IMR-90 (cell line): ENCODE measurements around the gene GALNT14. TPM values are rescaled to one million over a fixed set of nuclear protein-coding genes. Genes with fewer than 3 reads are reported as not detected.

ENCODE experiments used
- ATAC-seq: fragments of 200-7000 bp; cut with Tn5 transposase; 2 replicates; pipeline ENCODE4 v1.9.1; 2020; ENCODE audit warnings: low read depth, mild to moderate bottlenecking, moderate library complexity
- BruUV-seq: library from RNA; stranded (reverse); fragments of 400-500 nt; replicated peaks from 2 replicates; lab custom pipeline; 2021; lab: Mats Ljungman, UMichigan
- CTCF ChIA-PET: fragments of 300-600 bp; formaldehyde crosslinking; extraction: SDS; loops from one replicate; lab custom pipeline; 2021; ENCODE audit warnings: antibody characterized with exemption; lab: Yijun Ruan, JAX
- POLR2A ChIA-PET: fragments of 300-600 bp; sonication (Branson Sonifier 250); formaldehyde crosslinking; loops from one replicate; lab custom pipeline; 2022; ENCODE audit warnings: antibody characterized with exemption; ENCODE audit not compliant: unreplicated experiment; lab: Charles Lee
- DNase-seq: peaks from one replicate; pipeline ENCODE4 v3.0.0; 2013
- H2AFZ ChIP-seq: replicated peaks from 2 replicates; pipeline ENCODE3; 2013; ENCODE audit warnings: low read length, mild to moderate bottlenecking; ENCODE audit not compliant: poor library complexity
- H2AK5ac ChIP-seq: 2 replicates; pipeline ENCODE4 v1.6.1; 2013; ENCODE audit warnings: low read depth, low read length, inconsistent platforms
- H2AK9ac ChIP-seq: replicated peaks from 2 replicates; pipeline ENCODE3; 2013; ENCODE audit warnings: mild to moderate bottlenecking, low read depth, low read length, moderate library complexity; ENCODE audit not compliant: poor library complexity
- H2BK120ac ChIP-seq: 2 replicates; pipeline ENCODE4 v1.6.1; 2013; ENCODE audit warnings: low read depth, low read length, inconsistent platforms
- H2BK15ac ChIP-seq: 3 replicates; pipeline ENCODE4 v1.6.1; 2013; ENCODE audit warnings: low read depth, low read length, inconsistent platforms
- H2BK20ac ChIP-seq: 2 replicates; pipeline ENCODE4 v1.6.1; 2013; ENCODE audit warnings: low read depth, mild to moderate bottlenecking, inconsistent platforms, low read length, moderate library complexity
- H2BK5ac ChIP-seq: 2 replicates; pipeline ENCODE4 v1.6.1; 2013; ENCODE audit warnings: mild to moderate bottlenecking, low read depth, low read length, inconsistent platforms; ENCODE audit not compliant: poor library complexity, severe bottlenecking
- H3K14ac ChIP-seq: replicated peaks from 2 replicates; pipeline ENCODE4 v1.6.1; 2013; ENCODE audit warnings: low read depth, low read length, inconsistent platforms
- H3K18ac ChIP-seq: 2 replicates; pipeline ENCODE4 v1.6.1; 2013; ENCODE audit warnings: low read depth, low read length, control low read depth
- H3K23ac ChIP-seq: 2 replicates; pipeline ENCODE4 v1.6.1; 2013; ENCODE audit warnings: low read depth, low read length, inconsistent platforms
- H3K27ac ChIP-seq: 2 replicates; pipeline ENCODE4 v1.5.1; 2013; ENCODE audit warnings: mild to moderate bottlenecking, control low read depth, low read length; ENCODE audit not compliant: insufficient read depth
- H3K27me3 ChIP-seq: 2 replicates; pipeline ENCODE4 v1.6.1; 2013; ENCODE audit warnings: low read length; ENCODE audit not compliant: control insufficient read depth, insufficient read depth
- H3K36me3 ChIP-seq: 2 replicates; pipeline ENCODE4 v1.6.1; 2013; ENCODE audit warnings: low read length, mixed read lengths; ENCODE audit not compliant: control insufficient read depth, insufficient read depth
- H3K4ac ChIP-seq: 2 replicates; pipeline ENCODE4 v1.6.1; 2013; ENCODE audit warnings: low read depth, low read length, inconsistent platforms
- H3K4me1 ChIP-seq: 2 replicates; pipeline ENCODE4 v1.6.1; 2013; ENCODE audit warnings: low read length, mixed read lengths; ENCODE audit not compliant: control insufficient read depth, insufficient read depth
- H3K4me2 ChIP-seq: 2 replicates; pipeline ENCODE4 v1.6.1; 2013; ENCODE audit warnings: low read depth, mild to moderate bottlenecking, control low read depth, low read length, moderate library complexity
- H3K4me3 ChIP-seq: 2 replicates; pipeline ENCODE4 v1.5.1; 2013; ENCODE audit warnings: low read depth, mild to moderate bottlenecking, control low read depth, low read length, moderate library complexity; ENCODE audit not compliant: insufficient read depth
- H3K56ac ChIP-seq: 2 replicates; pipeline ENCODE4 v1.6.1; 2013; ENCODE audit warnings: low read length, inconsistent platforms; ENCODE audit not compliant: insufficient read depth; ENCODE audit errors: extremely low read depth
- H3K79me1 ChIP-seq, 2 experiments: 2 replicates each; pipeline ENCODE4 v1.6.1; 2013; ENCODE audit warnings: low read length in 2 of 2, inconsistent platforms in 1 of 2, low read depth in 1 of 2
- H3K9ac ChIP-seq: 2 replicates; pipeline ENCODE4 v1.6.1; 2013; ENCODE audit warnings: low read depth, low read length, control low read depth
- H3K9me1 ChIP-seq: 2 replicates; pipeline ENCODE4 v1.6.1; 2013; ENCODE audit warnings: low read length, inconsistent platforms; ENCODE audit not compliant: insufficient read depth
- H3K9me3 ChIP-seq: 2 replicates; pipeline ENCODE4 v1.6.1; 2013; ENCODE audit warnings: low read length; ENCODE audit not compliant: control insufficient read depth, insufficient read depth
- H4K20me1 ChIP-seq: 2 replicates; pipeline ENCODE4 v1.6.1; 2013; ENCODE audit warnings: low read length, inconsistent platforms; ENCODE audit not compliant: insufficient read depth
- H4K5ac ChIP-seq: 2 replicates; pipeline ENCODE4 v1.6.1; 2013; ENCODE audit warnings: mild to moderate bottlenecking, low read depth, low read length, control low read depth
- H4K8ac ChIP-seq, 2 experiments: 2 replicates each; pipeline ENCODE4 v1.6.1; 2013; ENCODE audit warnings: low read depth in 2 of 2, low read length in 2 of 2, control low read depth in 1 of 2, inconsistent platforms in 1 of 2
- H4K91ac ChIP-seq: 2 replicates; pipeline ENCODE4 v1.6.1; 2013; ENCODE audit warnings: low read depth, low read length, inconsistent platforms; ENCODE audit not compliant: insufficient read depth
- FOS ChIP-seq: fragments of 150-350 bp; IDR thresholded peaks from 2 replicates; pipeline ENCODE4 v1.6.1; 2016; ENCODE audit warnings: low read depth, low read length
- MXI1 ChIP-seq: IDR thresholded peaks from 2 replicates; pipeline ENCODE4 v1.6.1; 2012; ENCODE audit warnings: low read depth, mild to moderate bottlenecking, low read length, moderate library complexity, borderline replicate concordance
- NFE2L2 ChIP-seq: fragments of 150-350 bp; IDR thresholded peaks from 2 replicates; pipeline ENCODE4 v1.6.1; 2016; ENCODE audit warnings: low read depth, mild to moderate bottlenecking, low read length
- RFX5 ChIP-seq: IDR thresholded peaks from 2 replicates; pipeline ENCODE4 v1.8.0; 2012; ENCODE audit warnings: low read depth, mild to moderate bottlenecking, low read length, moderate library complexity
- WGBS, 2 experiments: methylation state at CpG; one replicate each; pipeline versions ENCODE4 v1.1.5 to v1.1.7; 2013; ENCODE audit warnings: missing lambda C conversion rate in 2 of 2; ENCODE audit not compliant: insufficient read length in 1 of 2; ENCODE audit errors: extremely low coverage in 2 of 2; 5-methylcytosine and 5-hydroxymethylcytosine counted together
- dilution Hi-C: fragments of 300-500 bp; cut with HindIII; formaldehyde crosslinking; loops from one replicate; pipeline ENCODE4 v1.14.3; 2018; ENCODE audit warnings: low sequenced_read_pairs; ENCODE audit not compliant: unreplicated experiment
- in situ Hi-C: fragments of 300-500 bp; cut with MboI; formaldehyde crosslinking; loops from 3 replicates; pipeline ENCODE4 v1.14.3; 2019; ENCODE audit warnings: low sequenced_read_pairs, inconsistent platforms, mixed read lengths
- intact Hi-C: fragments of 100-400 bp; cut with micrococcal nuclease; formaldehyde crosslinking; loops from 2 replicates; pipeline ENCODE4 v1.10.0; 2022
- polyA plus RNA-seq, 3 experiments: library from polyadenylated mRNA; depleted of rRNA; stranded (reverse); fragments of >200 nt; gene quantifications; 2 replicates each; pipeline ENCODE4 v1.2.3, GENCODE V29; 2012; ENCODE audit warnings: low replicate concordance in 1 of 3
- total RNA-seq: library from RNA; depleted of rRNA; stranded (reverse); fragments of >200 nt; gene quantifications from 2 replicates; pipeline ENCODE4 v1.2.3, GENCODE V29; 2012
- TF ChIP-seq, protein P1 (sequence below): conservative IDR thresholded peaks from 2 replicates; pipeline ENCODE4 v1.5.1; 2012; ENCODE audit warnings: mild to moderate bottlenecking, low read depth, low read length, improper control_type of control experiment
- TF ChIP-seq, protein P2 (sequence below): fragments of 150-350 bp; IDR thresholded peaks from 2 replicates; pipeline ENCODE4 v1.6.1; 2017; ENCODE audit warnings: mild to moderate bottlenecking, antibody characterized with exemption, low read length, low read depth

GALNT14 gene
- total and polyA plus RNA-seq, 2 of the 4 experiments (the other 2 are of a cell fraction) = 0.15 to 0.18 TPM

DNA sequence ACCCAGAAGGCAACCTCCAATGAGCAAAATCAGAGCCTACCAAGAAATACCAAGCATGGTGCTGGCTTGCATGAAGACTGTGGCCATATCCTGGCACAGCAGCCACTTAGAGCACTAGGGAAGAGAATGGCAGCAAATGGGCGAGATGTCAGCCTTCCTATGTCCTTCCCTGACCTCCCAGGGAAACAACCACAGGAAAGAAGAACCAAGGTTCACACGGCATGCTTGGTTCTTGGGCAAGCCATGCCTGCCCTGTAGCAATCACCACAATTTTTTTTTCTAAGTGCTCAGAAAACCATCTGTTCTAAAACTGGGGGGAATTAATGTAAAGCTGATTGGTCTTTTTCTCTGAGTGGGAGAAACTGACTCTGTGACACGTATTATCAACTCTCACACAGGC lies 27.8 kb downstream of the GALNT14 start:
- no peak for ATAC-seq

More for the DNA sequence above, 27.8 kb downstream of the GALNT14 start:
- no peak overlapping the region for H4K5ac ChIP-seq
- no peak overlapping the region for H2AK5ac ChIP-seq
- H3K9me3 ChIP-seq = no peaks in the 10 kb centered on the region
- H3K23ac ChIP-seq = no peak overlapping the region
- no peak overlapping the region for H3K14ac ChIP-seq
- H2AFZ ChIP-seq = no peak overlapping the region
- WGBS, 2 experiments = no CpG with 5 or more reads among the region's 3 CpGs
- no TSS peak for BruUV-seq
- no peak overlapping the region for H3K4me2 ChIP-seq
- H2BK120ac ChIP-seq = no peak overlapping the region
- H2BK20ac ChIP-seq = no peak overlapping the region
- H3K27ac ChIP-seq = no peak overlapping the region
- no peaks in the 10 kb centered on the region for H3K36me3 ChIP-seq
- no peak overlapping the region for H2AK9ac ChIP-seq
- H2BK5ac ChIP-seq = no peak overlapping the region
- no peaks in the 10 kb centered on the region for H3K4me1 ChIP-seq
- intact Hi-C loops = no loop called here
- no peak overlapping the region for H2BK15ac ChIP-seq
- TF ChIP-seq FOS = no peak
- TF ChIP-seq, protein P1, sequence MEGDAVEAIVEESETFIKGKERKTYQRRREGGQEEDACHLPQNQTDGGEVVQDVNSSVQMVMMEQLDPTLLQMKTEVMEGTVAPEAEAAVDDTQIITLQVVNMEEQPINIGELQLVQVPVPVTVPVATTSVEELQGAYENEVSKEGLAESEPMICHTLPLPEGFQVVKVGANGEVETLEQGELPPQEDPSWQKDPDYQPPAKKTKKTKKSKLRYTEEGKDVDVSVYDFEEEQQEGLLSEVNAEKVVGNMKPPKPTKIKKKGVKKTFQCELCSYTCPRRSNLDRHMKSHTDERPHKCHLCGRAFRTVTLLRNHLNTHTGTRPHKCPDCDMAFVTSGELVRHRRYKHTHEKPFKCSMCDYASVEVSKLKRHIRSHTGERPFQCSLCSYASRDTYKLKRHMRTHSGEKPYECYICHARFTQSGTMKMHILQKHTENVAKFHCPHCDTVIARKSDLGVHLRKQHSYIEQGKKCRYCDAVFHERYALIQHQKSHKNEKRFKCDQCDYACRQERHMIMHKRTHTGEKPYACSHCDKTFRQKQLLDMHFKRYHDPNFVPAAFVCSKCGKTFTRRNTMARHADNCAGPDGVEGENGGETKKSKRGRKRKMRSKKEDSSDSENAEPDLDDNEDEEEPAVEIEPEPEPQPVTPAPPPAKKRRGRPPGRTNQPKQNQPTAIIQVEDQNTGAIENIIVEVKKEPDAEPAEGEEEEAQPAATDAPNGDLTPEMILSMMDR = no peak
- TF ChIP-seq RFX5 = no peak
- no peak for TF ChIP-seq NFE2L2
- TF ChIP-seq MXI1 = no peak
- TF ChIP-seq, protein P2, sequence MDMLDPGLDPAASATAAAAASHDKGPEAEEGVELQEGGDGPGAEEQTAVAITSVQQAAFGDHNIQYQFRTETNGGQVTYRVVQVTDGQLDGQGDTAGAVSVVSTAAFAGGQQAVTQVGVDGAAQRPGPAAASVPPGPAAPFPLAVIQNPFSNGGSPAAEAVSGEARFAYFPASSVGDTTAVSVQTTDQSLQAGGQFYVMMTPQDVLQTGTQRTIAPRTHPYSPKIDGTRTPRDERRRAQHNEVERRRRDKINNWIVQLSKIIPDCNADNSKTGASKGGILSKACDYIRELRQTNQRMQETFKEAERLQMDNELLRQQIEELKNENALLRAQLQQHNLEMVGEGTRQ = no peak
- POLR2A ChIA-PET = no interaction called here
- no peak for DNase-seq
- no peak overlapping the region for H3K4me3 ChIP-seq
- in situ Hi-C loops = no loop called here
- no peaks in the 10 kb centered on the region for H3K9me1 ChIP-seq
- H3K9ac ChIP-seq = no peak overlapping the region
- H4K8ac ChIP-seq = no peak overlapping the region
- no peak overlapping the region for H3K56ac ChIP-seq
- H3K27me3 ChIP-seq = no peaks in the 10 kb centered on the region
- dilution Hi-C loops = no loop called here
- no peaks in the 10 kb centered on the region for H3K79me1 ChIP-seq
- no peak overlapping the region for H3K4ac ChIP-seq
- H4K91ac ChIP-seq = no peak overlapping the region
- no peaks in the 10 kb centered on the region for H4K20me1 ChIP-seq
- H3K18ac ChIP-seq = no peak overlapping the region
- CTCF ChIA-PET = no interaction called here
